ENCODE data around the gene CAMP. TPM values are rescaled to one million over a fixed set of nuclear protein-coding genes. Genes with fewer than 3 reads are reported as not detected.
"Not testable (repeated sequence)": the region's sequence is repeated elsewhere in the genome, so short reads cannot be mapped to it uniquely, and the experiment has no call there.

Gene CAMP
- total RNA-seq, 1 donor from 2014 or later = not detected

DNA sequence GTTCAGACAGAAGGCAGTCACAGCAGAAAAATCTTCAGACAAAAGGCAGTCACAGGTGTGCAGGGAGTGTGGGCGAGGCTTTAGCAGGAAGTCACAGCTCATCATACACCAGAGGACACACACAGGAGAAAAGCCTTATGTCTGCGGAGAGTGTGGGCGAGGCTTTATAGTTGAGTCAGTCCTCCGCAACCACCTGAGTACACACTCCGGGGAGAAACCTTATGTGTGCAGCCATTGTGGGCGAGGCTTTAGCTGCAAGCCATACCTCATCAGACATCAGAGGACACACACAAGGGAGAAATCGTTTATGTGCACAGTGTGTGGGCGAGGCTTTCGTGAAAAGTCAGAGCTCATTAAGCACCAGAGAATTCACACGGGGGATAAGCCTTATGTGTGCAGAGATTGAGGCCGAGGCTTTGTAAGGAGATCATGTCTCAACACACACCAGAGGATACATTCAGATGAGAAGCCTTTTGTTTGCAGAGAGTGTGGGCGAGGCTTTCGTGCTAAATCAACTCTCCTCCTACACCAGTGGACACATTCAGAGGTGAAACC lies 45.2 kb downstream of the CAMP start:
- no peak overlapping the region for H3K27ac Mint-ChIP-seq (ENCODE audit: unreplicated experiment)
- no peaks in the 10 kb centered on the region for H3K27me3 Mint-ChIP-seq (ENCODE audit: unreplicated experiment)
- DNase-seq (ENCODE audit: extremely low spot score, unreplicated experiment) = peak; percentile 63
- H3K36me3 Mint-ChIP-seq (ENCODE audit: unreplicated experiment) = peaks cover 23% of the 10 kb centered on the region
- H3K4me1 Mint-ChIP-seq (ENCODE audit: unreplicated experiment) = no peaks in the 10 kb centered on the region
- no peak overlapping the region for H3K4me3 Mint-ChIP-seq (ENCODE audit: unreplicated experiment)
- TF ChIP-seq, protein P1, sequence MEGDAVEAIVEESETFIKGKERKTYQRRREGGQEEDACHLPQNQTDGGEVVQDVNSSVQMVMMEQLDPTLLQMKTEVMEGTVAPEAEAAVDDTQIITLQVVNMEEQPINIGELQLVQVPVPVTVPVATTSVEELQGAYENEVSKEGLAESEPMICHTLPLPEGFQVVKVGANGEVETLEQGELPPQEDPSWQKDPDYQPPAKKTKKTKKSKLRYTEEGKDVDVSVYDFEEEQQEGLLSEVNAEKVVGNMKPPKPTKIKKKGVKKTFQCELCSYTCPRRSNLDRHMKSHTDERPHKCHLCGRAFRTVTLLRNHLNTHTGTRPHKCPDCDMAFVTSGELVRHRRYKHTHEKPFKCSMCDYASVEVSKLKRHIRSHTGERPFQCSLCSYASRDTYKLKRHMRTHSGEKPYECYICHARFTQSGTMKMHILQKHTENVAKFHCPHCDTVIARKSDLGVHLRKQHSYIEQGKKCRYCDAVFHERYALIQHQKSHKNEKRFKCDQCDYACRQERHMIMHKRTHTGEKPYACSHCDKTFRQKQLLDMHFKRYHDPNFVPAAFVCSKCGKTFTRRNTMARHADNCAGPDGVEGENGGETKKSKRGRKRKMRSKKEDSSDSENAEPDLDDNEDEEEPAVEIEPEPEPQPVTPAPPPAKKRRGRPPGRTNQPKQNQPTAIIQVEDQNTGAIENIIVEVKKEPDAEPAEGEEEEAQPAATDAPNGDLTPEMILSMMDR (IDR thresholded peaks at IDR 0.05) = no peak
- H3K9me3 Mint-ChIP-seq (ENCODE audit: unreplicated experiment) = no peaks in the 10 kb centered on the region

DNA sequence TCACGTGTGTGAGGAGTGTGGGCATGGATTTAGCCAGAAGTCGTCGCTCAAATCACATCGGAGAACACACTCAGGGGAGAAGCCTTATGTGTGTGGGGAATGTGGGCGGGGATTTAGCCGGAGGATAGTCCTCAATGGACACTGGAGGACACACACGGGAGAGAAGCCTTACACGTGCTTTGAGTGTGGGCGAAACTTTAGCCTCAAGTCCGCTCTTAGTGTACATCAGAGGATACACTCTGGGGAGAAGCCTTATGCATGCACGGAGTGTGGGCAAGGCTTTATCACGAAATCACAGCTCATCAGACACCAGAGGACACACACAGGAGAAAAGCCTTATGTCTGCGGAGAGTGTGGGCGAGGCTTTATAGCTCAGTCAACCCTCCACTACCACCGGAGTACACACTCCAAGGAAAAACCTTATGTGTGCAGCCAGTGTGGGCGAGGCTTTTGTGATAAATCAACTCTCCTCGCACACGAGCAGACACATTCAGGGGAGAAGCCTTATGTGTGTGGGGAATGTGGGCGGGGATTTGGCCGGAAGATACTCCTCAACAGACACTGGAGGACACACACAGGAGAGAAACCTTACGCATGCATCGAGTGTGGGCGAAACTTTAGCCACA lies 45.8 kb downstream of the CAMP start:
- peak; percentile 60 for DNase-seq (ENCODE audit: extremely low spot score, unreplicated experiment)
- Mint-ChIP-seq H3K27ac (ENCODE audit: unreplicated experiment) (no peak overlapping the region), H3K4me3 (ENCODE audit: unreplicated experiment) (no peak overlapping the region), H3K27me3 (ENCODE audit: unreplicated experiment) (no peaks in the 10 kb centered on the region), H3K4me1 (ENCODE audit: unreplicated experiment) (no peaks in the 10 kb centered on the region), H3K36me3 (ENCODE audit: unreplicated experiment) (peaks cover 22% of the 10 kb centered on the region), H3K9me3 (ENCODE audit: unreplicated experiment) (no peaks in the 10 kb centered on the region)
- TF ChIP-seq, protein P1 (IDR thresholded peaks at IDR 0.05) = no peak

DNA sequence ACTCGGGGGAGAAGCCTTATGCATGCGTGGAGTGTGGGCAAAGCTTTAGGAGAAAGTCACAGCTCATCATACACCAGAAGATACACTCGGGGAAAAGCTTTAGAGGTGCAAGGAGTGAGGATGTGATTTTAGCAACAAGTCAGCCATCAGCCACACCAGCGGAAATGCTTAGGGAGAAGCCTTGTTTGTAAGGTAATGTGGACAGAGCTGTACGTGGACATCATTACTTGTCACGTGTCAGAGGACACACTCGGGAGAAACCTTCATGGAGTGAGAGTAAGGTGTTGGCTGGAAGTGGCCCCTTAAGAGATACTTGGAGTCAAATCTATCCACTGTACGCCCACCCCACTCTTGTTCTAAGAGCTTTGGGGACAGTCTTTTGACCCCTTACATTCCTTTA lies 46.3 kb downstream of the CAMP start:
- peak; percentile 46 for DNase-seq (ENCODE audit: extremely low spot score, unreplicated experiment)
- H3K27me3 Mint-ChIP-seq (ENCODE audit: unreplicated experiment) = no peaks in the 10 kb centered on the region
- TF ChIP-seq, protein P1 (IDR thresholded peaks at IDR 0.05) = no peak
- no peaks in the 10 kb centered on the region for H3K4me1 Mint-ChIP-seq (ENCODE audit: unreplicated experiment)
- H3K36me3 Mint-ChIP-seq (ENCODE audit: unreplicated experiment) = peaks cover 20% of the 10 kb centered on the region
- no peaks in the 10 kb centered on the region for H3K9me3 Mint-ChIP-seq (ENCODE audit: unreplicated experiment)
- H3K4me3 Mint-ChIP-seq (ENCODE audit: unreplicated experiment) = no peak overlapping the region
- H3K27ac Mint-ChIP-seq (ENCODE audit: unreplicated experiment) = no peak overlapping the region

DNA sequence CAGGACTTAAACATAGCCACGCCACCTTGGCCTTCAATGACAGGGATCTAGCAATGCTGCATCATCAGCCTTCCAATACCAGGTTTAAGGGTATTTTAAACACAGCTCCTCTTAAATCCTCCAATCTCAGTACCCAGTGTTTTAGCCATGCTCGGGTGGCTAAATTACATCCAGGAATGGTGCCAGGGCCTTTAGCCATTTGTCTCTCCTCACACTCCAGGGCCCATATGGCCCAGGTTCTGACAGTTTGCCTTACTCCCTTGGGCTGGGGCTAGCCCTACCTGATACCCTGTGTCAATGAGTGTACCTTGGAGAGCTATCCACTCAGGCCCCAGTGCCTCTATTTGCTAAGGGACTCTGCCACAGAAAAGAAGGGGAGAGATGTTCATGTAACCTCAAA lies 47.0 kb downstream of the CAMP start:
- peak; percentile 36 for DNase-seq (ENCODE audit: extremely low spot score, unreplicated experiment)
- TF ChIP-seq, protein P1 (IDR thresholded peaks at IDR 0.05) = no peak
- H3K4me3 Mint-ChIP-seq (ENCODE audit: unreplicated experiment) = no peak overlapping the region
- no peaks in the 10 kb centered on the region for H3K4me1 Mint-ChIP-seq (ENCODE audit: unreplicated experiment)
- H3K27ac Mint-ChIP-seq (ENCODE audit: unreplicated experiment) = no peak overlapping the region
- H3K27me3 Mint-ChIP-seq (ENCODE audit: unreplicated experiment) = no peaks in the 10 kb centered on the region
- H3K36me3 Mint-ChIP-seq (ENCODE audit: unreplicated experiment) = peaks cover 20% of the 10 kb centered on the region
- no peaks in the 10 kb centered on the region for H3K9me3 Mint-ChIP-seq (ENCODE audit: unreplicated experiment)

DNA sequence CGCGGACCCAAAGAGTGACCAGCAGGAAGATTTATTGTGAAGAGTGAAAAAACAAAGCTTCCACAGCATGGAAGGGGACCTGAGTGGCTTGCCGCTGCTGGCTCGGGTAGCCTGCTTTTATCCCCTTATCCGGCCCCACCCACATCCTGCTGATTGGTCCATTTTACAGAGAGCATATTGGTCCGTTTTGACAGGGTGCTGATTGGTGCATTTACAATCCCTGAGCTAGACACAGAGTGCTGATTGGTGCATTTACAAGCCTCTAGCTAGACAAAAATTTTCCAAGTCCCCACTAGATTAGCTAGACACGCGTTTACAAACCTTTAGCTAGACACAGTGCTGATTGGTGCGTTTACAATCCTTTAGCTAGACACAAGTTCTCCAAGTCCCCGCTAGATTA lies 47.9 kb downstream of the CAMP start:
- not testable (repeated sequence) for H3K4me3 Mint-ChIP-seq (ENCODE audit: unreplicated experiment); H3K9me3 Mint-ChIP-seq (ENCODE audit: unreplicated experiment); H3K4me1 Mint-ChIP-seq (ENCODE audit: unreplicated experiment); H3K27me3 Mint-ChIP-seq (ENCODE audit: unreplicated experiment); H3K27ac Mint-ChIP-seq (ENCODE audit: unreplicated experiment)
- H3K36me3 Mint-ChIP-seq (ENCODE audit: unreplicated experiment) = peaks cover 20% of the 10 kb centered on the region
- peak; percentile 38 for DNase-seq (ENCODE audit: extremely low spot score, unreplicated experiment)

Measured in osteocyte (in vitro differentiated cells).